Measurements from ENCODE around the gene OR4D11. TPM values are rescaled to one million over a fixed set of nuclear protein-coding genes. Genes with fewer than 3 reads are reported as not detected.

OR4D11 gene
- total RNA-seq, 6 donors from 2014 or later, result not detected

GRCh38 chr11:59550842-59551658, 47.7 kb downstream of the OR4D11 start:
- ATAC-seq (ENCODE audit: low FRiP score in 2 of 2) (peak; percentile 83 to 86), DNase-seq (peak in 1 of 2 donors; percentile 74)
- no peaks in the 10 kb centered on the region for H3K9me3 ChIP-seq
- no peaks in the 10 kb centered on the region for H3K36me3 ChIP-seq
- peaks cover 2 to 22% (median 13%) of the 10 kb centered on the region in 4 donors for H3K4me1 ChIP-seq
- no peak for TF ChIP-seq CTCF (IDR thresholded peaks at IDR 0.05)
- TF ChIP-seq POLR2AphosphoS5 (IDR thresholded peaks at IDR 0.05), result no peak
- TF ChIP-seq POLR2A (IDR thresholded peaks at IDR 0.05), result no peak
- no peak for TF ChIP-seq EP300 (IDR thresholded peaks at IDR 0.05)
- peak overlapping the region; percentile 52 to 62 (median 55) for H3K4me3 ChIP-seq
- H3K27me3 ChIP-seq, result no peaks in the 10 kb centered on the region
- peak overlapping the region; percentile 70 to 88 (median 80) for H3K27ac ChIP-seq
- WGBS, 2 donors, result 1 to 2% methylated on average over 34 of the region's 34 CpGs

GRCh38 chr11:59551659-59552521, 48.5 kb downstream of the OR4D11 start:
- peak overlapping the region; percentile 24 to 62 (median 54) for H3K4me3 ChIP-seq
- H3K36me3 ChIP-seq, result no peaks in the 10 kb centered on the region
- H3K9me3 ChIP-seq, result no peaks in the 10 kb centered on the region
- peaks cover 2 to 28% (median 15%) of the 10 kb centered on the region in 4 donors for H3K4me1 ChIP-seq
- TF ChIP-seq EP300 (IDR thresholded peaks at IDR 0.05) (no peak), POLR2AphosphoS5 (IDR thresholded peaks at IDR 0.05) (no peak), CTCF (IDR thresholded peaks at IDR 0.05) (no peak), POLR2A (IDR thresholded peaks at IDR 0.05) (no peak)
- peak overlapping the region; percentile 70 to 88 (median 80) for H3K27ac ChIP-seq
- ATAC-seq (ENCODE audit: low FRiP score in 2 of 2) (peak in 1 of 2 donors; percentile 36), DNase-seq (no peak)
- H3K27me3 ChIP-seq, result no peaks in the 10 kb centered on the region
- 38 to 41% methylated on average over 30 of the region's 30 CpGs for WGBS, 2 donors

GRCh38 chr11:59552844-59553243, 49.5 kb downstream of the OR4D11 start:
- Histone ChIP-seq H3K9me3 (no peaks in the 10 kb centered on the region), H3K36me3 (no peaks in the 10 kb centered on the region), H3K27ac (no peak overlapping the region), H3K4me1 (peaks cover 2 to 36% (median 19%) of the 10 kb centered on the region in 4 donors), H3K4me3 (no peak overlapping the region), H3K27me3 (no peaks in the 10 kb centered on the region)
- 39 to 45% methylated on average over 2 of the region's 2 CpGs for WGBS, 2 donors
- no peak for DNase-seq
- ATAC-seq (ENCODE audit: low FRiP score in 2 of 2), result no peak
- no peak for TF ChIP-seq CTCF (IDR thresholded peaks at IDR 0.05)

- Histone ChIP-seq H3K4me1 (peaks cover 2 to 41% (median 19%) of the 10 kb centered on the region in 4 donors), H3K4me3 (no peak overlapping the region), H3K27me3 (no peaks in the 10 kb centered on the region), H3K9me3 (no peaks in the 10 kb centered on the region), H3K36me3 (no peaks in the 10 kb centered on the region), H3K27ac (no peak overlapping the region)
- TF ChIP-seq CTCF (IDR thresholded peaks at IDR 0.05), result no peak
- TF ChIP-seq POLR2AphosphoS5 (IDR thresholded peaks at IDR 0.05), result no peak
- TF ChIP-seq POLR2A (IDR thresholded peaks at IDR 0.05), result no peak
- TF ChIP-seq EP300 (IDR thresholded peaks at IDR 0.05), result no peak
- no peak for ATAC-seq (ENCODE audit: low FRiP score in 2 of 2)
- DNase-seq, result no peak
- WGBS, 2 donors, result 94 to 97% methylated on average over 21 of the region's 21 CpGs
Measured at GRCh38 chr11:59553323-59553722, 49.9 kb downstream of the OR4D11 start.

Other genes with a start within 250 kb of the OR4D11 start
- not detected for gene OR5AN1, start 144.7 kb upstream of the OR4D11 start, total RNA-seq
- not detected for gene OR5A2, start 77.2 kb upstream of the OR4D11 start, total RNA-seq
- not detected for gene OR5A1, start 67.1 kb upstream of the OR4D11 start, total RNA-seq
- not detected for gene OR4D6, start 46.6 kb upstream of the OR4D11 start, total RNA-seq
- gene OR4D10, start 30.3 kb upstream of the OR4D11 start, total RNA-seq, result not detected
- gene OR4D9, start 8.0 kb downstream of the OR4D11 start, total RNA-seq, result not detected
- 10 to 100 TPM; 24.4 to 52.6 (median 35.0) TPM for gene OSBP, start 112.2 kb downstream of the OR4D11 start, total RNA-seq
- gene PATL1, start 165.5 kb downstream of the OR4D11 start, total RNA-seq, result 10 to 100 TPM; 13.4 to 34.5 (median 23.7) TPM
- not detected for gene OR10V1, start 210.3 kb downstream of the OR4D11 start, total RNA-seq

Data from upper lobe of left lung (tissue), 6 donors.